ENCODE data around the gene BLOC1S1.

Gene BLOC1S1

DNA sequence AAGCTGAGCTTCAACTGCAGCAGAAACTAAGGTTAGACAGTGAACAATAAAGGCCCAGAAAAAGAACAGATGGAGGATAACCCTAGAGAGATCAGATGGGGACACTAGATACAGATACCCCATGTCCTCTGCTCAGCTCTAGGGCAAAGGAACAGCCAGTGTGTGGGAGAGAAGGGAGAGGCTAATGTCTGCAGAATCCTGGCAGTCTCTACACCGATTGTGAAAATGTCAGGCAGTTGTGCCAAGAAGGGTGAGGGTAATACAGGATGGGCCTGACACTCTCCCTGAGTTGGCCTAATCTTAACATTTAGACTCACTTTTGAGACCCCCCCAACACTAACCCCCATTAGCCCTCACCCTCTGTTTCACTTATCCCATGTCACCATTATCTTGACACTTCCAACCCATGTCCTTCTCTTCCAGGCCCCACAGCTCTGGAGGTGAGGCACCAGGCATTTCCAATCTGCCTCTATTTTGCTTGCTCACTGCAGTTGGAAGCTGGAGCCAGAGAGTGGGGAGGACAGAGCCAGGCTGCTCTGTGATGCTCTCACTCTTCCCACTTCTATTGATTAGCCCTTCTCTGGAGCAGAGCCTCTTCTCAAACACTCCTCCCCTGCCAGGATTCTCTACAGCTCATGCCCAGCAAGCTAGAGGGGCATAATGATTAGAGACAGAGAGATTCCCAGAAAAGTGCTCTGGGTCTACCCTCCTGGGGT is 3.0 kb upstream of the BLOC1S1 start:
- peak; percentile 9 for DNase-seq

DNA sequence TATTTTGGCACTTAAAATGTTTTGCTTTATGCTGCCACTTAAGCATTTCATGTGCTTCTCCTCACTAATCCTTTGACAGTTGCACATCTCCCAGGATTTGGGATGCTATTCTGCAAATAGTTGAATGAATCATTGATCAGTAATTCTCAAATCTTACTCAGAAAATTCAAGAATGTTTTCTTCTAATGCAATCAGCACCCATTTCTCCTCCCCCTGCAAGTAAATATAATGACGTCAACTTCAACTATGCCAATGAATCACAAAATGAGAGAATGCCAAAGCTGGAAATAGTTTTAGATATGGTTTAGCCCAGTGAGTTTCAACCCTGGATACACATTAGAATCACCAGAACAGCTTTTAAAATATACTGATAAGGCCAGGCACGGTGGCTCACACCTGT is 2.1 kb upstream of the BLOC1S1 start:
- DNase-seq: no peak

DNA sequence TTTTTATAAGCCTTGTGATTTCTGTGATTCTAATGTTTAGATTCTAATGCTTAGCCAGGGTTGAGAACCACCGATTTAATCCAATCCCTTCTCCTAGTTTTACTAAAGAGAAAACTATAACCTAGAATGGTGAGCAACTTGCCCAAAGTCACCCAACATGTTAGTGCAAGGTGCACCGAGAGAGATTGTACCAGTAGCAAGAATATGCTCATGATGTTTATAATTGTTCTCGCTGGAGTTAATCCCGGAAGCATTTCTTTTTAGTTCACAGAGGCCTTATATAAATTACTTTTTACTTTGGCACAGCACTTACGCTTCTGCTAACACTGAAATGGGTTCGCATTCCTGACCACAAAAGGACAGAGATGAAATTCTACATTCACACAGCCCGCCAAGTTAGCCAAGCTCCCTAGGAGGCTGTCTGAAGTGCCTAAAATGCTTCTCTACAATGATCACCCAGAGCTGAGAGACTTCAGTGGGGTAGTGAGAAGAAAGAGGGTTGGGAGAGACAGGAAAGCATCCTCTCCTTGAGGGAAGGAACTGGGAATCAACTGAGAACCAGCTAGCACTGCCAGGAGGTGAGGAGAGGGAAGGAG is 579 bp upstream of the BLOC1S1 start:
- no peak for DNase-seq

DNA sequence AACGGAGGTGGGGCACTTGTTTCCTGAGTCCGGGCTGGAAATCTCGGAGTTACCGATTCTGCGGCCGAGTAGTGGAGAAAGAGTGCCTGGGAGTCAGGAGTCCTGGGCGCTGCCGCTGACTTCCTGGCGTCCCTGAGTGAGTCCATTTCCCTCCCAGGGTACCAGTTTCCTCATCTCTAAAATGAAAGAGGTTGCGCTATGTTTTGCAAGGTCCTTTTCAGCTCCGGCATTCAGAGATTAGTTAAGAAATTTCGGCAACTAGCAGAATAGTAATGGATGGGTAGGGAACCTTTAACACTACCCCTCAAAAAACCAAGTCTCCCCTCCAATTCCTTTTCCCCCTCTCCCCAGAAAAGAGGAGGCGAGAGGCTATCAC is 724 bp downstream of the BLOC1S1 start:
- no peak for DNase-seq

DNA sequence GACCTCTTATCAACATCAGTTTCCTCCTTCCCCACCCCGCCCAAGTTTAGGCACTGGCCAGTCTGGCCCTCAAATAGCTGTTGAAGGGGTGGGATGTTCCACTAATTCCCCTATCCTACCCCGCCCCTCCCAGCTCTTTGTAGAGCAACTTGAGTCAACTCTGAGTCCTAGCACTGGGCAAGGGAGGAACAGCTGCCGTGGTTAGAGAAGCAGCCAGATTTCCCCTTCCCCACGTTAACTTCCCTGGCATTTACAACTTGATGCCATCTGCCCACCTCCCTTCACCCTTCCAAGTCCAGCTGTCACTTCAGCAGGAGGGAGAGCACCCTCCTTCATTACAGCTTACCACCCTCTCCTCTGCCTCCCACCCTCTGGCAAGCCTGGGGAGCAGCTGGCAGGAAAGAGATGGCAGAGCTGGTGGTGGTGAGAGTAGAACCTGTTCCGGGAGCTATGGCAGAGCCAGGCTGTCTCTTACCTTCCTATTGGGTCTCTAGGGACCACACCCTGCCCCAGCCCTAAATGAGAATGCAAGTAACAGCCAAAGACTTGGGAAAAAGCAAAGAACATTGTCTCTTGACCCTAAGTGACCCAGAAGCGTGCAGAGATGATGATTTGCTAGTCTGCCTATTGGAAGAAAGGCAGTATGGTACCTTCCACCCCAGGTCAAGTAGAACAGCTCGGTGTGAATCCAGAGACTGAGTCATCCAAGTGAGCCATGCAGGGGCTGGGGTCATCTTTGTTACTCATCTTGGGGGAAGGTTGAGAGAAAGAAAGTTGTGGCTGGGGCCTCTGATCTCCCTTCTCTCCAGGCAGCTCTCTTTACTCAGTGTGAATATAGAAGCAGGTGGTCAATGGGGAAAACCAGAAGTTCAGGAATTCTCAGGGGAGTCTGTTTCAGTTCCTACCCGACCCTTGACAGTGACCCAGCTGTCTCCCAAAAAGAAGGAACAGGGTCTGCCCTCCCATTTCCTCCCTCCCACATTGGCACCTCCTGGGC is 1.5 kb downstream of the BLOC1S1 start:
- DNase-seq: peak; percentile 71

DNA sequence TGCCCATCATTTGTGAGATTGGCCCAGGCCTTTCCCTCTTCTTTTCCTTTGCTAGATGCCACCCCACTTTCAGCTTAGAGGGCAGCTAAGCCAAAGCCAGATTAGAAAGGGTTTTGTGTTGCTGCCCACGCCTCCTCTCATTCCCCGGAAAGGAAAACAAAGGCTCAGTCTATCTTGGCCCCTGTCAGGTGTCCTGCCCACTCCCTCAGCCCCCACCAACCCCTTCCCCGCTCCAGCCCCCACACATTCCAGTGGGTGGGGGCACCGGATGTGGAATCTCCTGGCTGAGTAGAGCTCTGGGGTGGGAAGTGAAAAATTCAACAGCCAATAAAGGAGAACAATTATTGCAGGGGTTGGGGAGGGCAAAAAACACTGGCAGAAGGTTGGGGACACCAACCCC is 2.2 kb downstream of the BLOC1S1 start:
- DNase-seq: peak; percentile 68

DNA sequence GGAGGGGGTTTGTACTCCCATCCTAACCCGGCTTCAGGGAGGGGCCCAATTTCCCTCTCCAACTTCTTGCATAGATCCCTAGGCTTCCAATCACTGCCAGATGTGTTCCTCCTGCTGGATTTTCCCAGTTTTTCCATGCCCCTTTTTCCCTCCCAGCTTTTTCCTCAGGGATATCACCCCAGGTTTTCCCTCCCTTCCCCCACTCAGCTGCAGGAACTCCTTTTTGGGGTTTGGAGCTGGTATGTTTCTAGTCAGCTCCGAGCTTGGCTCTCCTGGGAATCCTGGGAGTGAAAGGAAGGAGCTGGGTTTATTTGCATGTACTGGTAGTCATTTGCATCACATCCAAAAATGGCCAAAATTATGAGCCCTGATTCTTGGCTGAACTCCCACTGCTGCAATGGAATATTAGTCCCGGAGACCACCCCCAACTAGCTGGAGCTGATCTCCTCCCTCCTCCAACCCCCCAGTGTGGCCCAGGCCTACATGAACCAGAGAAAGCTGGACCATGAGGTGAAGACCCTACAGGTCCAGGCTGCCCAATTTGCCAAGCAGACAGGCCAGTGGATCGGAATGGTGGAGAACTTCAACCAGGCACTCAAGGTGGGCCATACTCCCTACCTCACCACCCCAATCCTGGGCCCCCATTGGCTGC is 2.9 kb downstream of the BLOC1S1 start:
- peak; percentile 72 for DNase-seq

DNA sequence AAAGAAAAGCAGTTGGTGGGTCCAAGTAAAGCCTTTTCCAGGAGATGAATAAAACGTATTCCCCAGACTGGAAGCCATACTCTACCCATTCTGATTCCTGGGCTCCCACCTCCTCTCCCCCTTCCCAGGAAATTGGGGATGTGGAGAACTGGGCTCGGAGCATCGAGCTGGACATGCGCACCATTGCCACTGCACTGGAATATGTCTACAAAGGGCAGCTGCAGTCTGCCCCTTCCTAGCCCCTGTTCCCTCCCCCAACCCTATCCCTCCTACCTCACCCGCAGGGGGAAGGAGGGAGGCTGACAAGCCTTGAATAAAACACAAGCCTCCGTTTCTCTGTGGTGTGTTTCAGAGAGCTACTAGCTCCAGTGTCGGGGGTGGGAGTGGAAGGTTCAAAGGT is 3.5 kb downstream of the BLOC1S1 start:
- peak; percentile 14 for DNase-seq

DNA sequence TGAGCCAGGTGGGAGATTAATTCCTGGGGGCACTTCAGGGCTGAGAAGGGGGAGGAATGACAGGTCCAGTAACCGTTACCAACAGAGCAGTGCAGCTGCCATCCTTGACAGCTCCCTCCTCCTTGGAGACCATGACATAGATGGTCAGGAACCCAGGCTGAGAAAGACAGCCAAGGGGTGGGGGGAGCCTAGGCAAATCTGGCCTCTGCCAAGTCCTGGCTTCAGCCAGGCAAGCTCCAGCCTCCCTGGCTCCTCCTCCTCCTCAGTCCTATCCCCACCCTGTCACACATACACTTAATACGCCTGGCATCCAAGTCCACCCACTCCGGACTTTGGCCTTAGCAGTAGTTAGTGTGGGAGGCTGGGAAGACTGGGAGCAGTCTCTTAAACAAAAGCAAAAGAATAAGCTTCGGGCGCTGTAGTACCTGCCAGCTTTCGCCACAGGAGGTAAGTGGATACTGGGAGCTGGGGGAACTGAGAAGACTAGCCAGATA is 4.3 kb downstream of the BLOC1S1 start, which contains the start of gene RDH5:
Gene RDH5 (plus strand): TSS at position 323 of the 494 bp plus-strand sequence. CDS start 792 bp downstream, outside the sequence.
- DNase-seq: peak; percentile 85

DNA sequence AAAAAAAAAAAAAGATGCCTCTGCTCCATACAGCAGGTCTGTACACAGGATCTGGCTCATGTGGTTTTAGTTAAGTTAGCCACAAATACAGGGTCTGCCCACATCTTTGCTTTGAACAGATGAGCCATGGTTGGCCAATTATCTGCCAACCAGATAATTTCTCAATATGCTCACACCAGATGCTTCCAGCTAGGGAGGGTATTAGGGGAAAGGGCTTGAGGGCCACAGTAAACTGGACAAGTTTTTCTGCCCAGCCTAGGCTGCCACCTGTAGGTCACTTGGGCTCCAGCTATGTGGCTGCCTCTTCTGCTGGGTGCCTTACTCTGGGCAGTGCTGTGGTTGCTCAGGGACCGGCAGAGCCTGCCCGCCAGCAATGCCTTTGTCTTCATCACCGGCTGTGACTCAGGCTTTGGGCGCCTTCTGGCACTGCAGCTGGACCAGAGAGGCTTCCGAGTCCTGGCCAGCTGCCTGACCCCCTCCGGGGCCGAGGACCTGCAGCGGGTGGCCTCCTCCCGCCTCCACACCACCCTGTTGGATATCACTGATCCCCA is 5.1 kb downstream of the BLOC1S1 start:
- DNase-seq: peak; percentile 70

DNA sequence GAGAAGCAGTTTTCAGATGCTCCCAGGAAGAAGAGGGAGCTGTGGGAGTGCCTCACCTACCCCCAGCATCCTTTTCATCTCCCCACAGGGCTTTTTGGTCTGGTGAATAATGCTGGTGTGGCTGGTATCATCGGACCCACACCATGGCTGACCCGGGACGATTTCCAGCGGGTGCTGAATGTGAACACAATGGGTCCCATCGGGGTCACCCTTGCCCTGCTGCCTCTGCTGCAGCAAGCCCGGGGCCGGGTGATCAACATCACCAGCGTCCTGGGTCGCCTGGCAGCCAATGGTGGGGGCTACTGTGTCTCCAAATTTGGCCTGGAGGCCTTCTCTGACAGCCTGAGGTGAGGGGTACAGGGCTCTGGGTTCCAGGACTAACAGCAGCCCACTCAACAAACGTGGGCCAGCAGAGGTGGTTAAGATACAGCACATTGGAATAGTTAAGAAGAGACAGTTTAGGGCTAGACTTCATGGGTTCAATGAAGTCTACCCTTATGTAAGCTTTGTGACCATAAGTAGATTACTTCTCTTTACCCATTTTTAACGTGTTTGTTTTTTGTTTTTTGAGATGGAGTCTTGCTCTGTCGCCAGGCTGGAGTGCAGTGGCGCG is 5.9 kb downstream of the BLOC1S1 start:
- peak; percentile 29 for DNase-seq

DNA sequence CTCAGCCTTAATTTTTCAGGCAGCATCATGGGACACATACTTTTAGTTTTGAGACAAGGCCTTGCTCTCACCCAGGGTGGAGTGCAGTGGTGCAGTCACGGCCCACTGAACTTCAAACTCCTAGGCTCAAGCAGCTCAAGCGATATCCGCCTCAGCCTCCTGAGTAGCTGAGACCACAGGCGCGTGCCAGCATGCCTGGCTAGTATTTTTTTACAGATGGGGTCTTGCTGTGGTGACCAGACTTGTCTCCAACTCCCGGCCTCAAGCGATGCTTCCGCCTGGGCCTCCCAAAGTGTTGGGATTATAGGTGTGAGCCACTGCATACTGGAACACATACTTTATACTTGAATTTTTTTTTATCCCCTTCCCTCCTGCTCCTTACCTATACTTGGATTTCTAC is 7.1 kb downstream of the BLOC1S1 start:
- DNase-seq: peak; percentile 20

DNA sequence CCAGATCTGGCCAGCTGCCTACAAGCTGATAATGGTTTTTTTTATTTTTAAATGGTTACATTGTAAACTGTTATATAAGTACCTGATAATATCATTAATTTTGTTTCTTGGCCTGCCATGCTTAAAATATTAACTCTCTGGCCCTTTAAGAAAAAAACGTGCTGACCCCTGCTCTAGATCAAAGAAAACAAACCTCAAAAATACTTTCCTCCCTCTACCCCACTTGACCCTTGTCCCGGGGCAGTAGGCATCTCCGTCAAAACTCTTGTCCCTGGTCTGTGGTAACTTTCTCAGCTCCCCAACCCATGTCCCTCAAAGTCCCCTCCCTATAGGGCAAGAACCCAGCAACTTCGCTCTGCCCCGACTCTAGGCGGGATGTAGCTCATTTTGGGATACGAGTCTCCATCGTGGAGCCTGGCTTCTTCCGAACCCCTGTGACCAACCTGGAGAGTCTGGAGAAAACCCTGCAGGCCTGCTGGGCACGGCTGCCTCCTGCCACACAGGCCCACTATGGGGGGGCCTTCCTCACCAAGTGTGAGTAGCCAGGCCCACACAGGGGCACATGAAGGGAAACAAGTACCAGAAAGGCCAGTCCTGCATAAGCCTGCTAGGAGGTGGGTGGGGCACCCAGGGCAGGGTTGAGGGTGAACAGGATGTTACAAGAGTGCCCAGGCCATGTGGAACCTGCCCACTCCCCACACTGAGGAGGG is 7.8 kb downstream of the BLOC1S1 start:
- peak; percentile 17 for DNase-seq

DNA sequence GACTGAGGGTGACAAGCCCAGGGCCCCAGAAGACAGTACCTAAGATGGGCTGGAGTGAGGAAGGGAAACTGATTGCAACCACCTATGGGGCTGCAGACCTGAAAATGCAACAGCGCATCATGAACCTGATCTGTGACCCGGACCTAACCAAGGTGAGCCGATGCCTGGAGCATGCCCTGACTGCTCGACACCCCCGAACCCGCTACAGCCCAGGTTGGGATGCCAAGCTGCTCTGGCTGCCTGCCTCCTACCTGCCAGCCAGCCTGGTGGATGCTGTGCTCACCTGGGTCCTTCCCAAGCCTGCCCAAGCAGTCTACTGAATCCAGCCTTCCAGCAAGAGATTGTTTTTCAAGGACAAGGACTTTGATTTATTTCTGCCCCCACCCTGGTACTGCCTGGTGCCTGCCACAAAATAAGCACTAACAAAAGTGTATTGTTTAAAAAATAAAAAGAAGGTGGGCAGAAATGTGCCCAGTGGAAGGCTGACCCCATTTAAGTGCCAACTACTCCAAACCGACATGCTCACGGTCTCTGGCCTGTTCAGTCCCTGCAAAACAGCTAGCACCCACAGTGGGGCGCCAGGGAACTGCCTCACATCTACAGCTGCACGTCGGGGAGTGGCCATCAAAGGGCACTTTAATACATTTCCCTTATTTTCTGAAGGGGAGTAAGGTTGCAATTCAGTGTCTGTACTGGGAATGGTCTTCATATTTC is 8.5 kb downstream of the BLOC1S1 start:
- peak; percentile 73 for DNase-seq

DNA sequence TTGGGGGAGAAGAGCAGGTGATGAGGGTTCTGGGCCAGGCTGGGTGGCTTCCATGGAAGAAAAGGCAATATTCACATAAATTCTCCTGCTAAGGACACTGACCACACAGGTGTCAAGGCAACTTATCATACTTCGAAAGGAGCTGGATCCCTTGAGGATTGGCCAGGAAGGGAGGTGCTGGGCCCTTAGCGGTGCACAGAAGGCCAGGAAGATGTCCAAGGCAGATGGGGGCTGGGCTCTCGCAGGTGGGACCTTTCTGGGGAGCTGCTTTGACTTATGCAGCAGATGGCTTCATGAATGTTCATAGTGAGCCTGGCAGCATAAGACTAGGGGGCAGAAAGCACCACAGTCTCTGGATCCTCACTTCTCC is 9.1 kb downstream of the BLOC1S1 start:
- peak; percentile 20 for DNase-seq

DNA sequence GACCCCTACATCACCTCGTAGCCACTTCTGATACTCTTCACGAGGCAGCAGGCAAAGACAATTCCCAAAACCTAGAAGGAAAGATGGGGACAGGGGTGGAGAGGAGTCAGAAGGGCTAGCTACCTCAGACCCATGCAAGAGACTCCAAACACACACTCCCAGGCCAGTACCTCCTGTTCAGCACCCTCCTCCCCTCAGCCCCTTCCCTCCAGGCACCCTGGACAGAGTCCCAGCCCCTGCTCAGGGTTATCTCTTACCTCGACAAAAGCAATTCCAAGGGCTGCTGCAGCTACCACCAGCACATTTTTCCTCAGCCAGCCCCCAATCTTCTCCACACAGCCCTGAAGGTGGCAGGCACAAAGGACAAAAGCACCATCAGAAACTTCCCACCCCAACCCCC is 9.7 kb downstream of the BLOC1S1 start:
- peak; percentile 14 for DNase-seq

DNA sequence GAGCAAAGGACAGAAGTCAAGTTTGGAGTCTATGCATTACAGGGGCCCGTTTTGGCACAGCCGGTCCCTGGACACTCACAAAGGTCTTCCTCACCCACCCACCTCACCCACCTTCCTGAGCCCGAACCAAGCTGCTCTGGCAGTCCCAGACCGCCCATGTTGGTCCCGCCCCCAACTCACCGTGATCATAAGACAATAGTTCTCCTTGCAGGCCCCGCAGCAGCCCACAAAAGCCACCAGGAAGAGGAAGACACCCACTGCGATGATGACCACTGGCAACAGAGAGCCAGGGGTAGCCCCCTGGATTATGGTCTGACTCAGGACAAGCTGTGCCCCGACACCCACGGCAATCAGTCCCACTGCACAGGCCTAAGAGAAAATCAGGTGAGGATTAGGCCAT is 11.1 kb downstream of the BLOC1S1 start:
- peak; percentile 25 for DNase-seq

DNA sequence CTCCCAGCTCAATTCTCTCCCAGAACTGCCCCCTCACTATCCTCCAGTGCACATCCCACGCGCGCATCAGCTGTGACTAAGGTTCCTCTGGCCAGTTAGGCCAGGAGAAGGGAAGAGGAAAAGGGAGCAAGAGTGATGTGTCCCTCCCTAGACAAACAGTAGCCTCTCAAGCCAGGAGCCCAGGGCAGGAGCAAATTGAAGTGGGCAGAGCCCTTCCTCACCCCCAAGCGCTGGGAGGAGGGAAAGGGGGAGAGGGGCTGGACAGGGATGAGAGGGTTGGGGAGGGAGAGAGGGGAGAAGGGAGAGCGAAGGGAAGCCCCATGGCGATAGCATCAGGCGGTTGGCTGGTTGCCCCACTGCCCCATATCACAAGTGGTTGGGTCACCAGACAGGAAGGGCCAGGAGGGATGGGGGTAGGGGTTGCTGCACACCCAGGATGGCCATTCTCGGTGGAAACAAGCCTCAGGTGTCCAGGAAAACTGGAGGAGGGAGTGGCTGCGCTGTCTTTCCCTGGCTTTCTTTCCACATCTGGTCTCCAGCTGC is 11.9 kb downstream of the BLOC1S1 start:
- no peak for DNase-seq

DNA sequence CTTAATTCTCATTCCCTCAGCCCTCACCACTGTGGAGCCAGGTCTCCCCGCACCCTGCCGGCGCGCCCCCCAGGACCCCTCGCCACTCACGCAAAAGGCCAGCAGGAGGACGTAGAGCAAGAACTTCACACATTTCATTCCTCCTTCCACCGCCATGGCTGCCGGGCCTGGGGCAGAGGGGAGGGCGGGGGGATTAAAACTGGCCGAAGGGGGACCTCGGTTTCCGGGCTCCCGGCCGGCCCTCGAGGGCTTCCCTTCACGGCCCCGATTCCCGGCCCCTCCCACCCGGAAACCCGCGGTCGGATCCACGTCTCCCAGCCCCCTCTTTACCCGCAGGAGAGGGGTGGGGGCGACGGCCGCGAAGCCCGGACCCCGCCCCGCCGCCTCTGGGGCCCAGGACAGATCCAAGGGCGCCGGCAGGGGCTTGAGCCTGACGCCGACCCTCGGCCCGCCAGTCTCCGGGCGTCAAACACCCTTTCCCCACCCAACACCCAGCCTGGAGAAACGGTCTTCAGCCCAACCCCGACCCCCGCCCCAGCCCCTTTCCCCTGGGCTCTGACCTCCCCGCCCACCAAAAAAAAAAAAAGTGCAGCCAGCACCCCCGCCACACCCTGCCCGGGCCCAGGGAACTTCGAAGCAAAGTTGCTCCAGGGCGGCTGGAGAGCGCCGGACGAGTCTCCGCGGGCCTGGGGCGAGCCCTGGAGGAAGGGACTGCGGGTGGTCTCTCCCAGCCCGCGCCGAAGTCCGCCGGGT is 12.5 kb downstream of the BLOC1S1 start:
- DNase-seq: peak; percentile 92
